COR-L47 (cell line): Measurements from ENCODE around the gene PRRT4.
A peak's percentile ranks its signal among the peaks of the same experiment; 100 is the strongest.

Experiments
- DNase-seq: peaks from one replicate; lab custom pipeline; 2025; lab: John Stamatoyannopoulos, UW

PRRT4 gene

GRCh38 chr7:128344431-128344774 lies 17.1 kb downstream of the PRRT4 start:
- no peak for DNase-seq

GRCh38 chr7:128343554-128344430 lies 17.7 kb downstream of the PRRT4 start, which contains the start of gene RBM28:
Gene RBM28, minus strand, starts transcription at chr7:128343908. Its CDS starts 115 bp downstream, at chr7:128343793.
- DNase-seq: peak; percentile 86

- no peak for DNase-seq
These were observed 19.8 kb downstream of the PRRT4 start for GRCh38 chr7:128341733-128342132.

GRCh38 chr7:128335730-128336129 lies 25.8 kb downstream of the PRRT4 start:
- DNase-seq: no peak

GRCh38 chr7:128324368-128324680 lies 37.2 kb downstream of the PRRT4 start:
- no peak for DNase-seq

GRCh38 chr7:128323459-128324367 lies 37.8 kb downstream of the PRRT4 start:
- no peak for DNase-seq

GRCh38 chr7:128323040-128323439 lies 38.5 kb downstream of the PRRT4 start:
- DNase-seq: no peak

- DNase-seq: peak; percentile 40
These were observed 39.3 kb downstream of the PRRT4 start for GRCh38 chr7:128322040-128322643.

GRCh38 chr7:128321044-128321422 lies 40.5 kb downstream of the PRRT4 start:
- DNase-seq: no peak

- DNase-seq: no peak
These were observed 42.8 kb downstream of the PRRT4 start for GRCh38 chr7:128318691-128319090.

GRCh38 chr7:128311013-128311412 lies 50.5 kb downstream of the PRRT4 start:
- DNase-seq: no peak

GRCh38 chr7:128310499-128310898 lies 51.0 kb downstream of the PRRT4 start:
- no peak for DNase-seq

GRCh38 chr7:128309976-128310375 lies 51.5 kb downstream of the PRRT4 start:
- DNase-seq: no peak

GRCh38 chr7:128309124-128309523 lies 52.4 kb downstream of the PRRT4 start:
- DNase-seq: no peak

GRCh38 chr7:128307061-128307460 lies 54.4 kb downstream of the PRRT4 start:
- DNase-seq: no peak

- no peak for DNase-seq
These were observed 57.3 kb downstream of the PRRT4 start for GRCh38 chr7:128304212-128304611.

- no peak for DNase-seq
These were observed 57.8 kb downstream of the PRRT4 start for GRCh38 chr7:128303643-128304042.

- DNase-seq: no peak
These were observed 58.4 kb downstream of the PRRT4 start for GRCh38 chr7:128303133-128303532.

GRCh38 chr7:128302139-128302538 lies 59.4 kb downstream of the PRRT4 start:
- DNase-seq: no peak
